Stimulated activated CD4-positive, alpha-beta T cell treated with anti-CD3 and anti-CD28 coated beads, Interleukin-15, amount 100 ng/mL, for 1 hour (primary cell): ENCODE data around the gene KIFAP3.
"Not testable (repeated sequence)": the region's sequence is repeated elsewhere in the genome, so short reads cannot be mapped to it uniquely, and the experiment has no call there.

Source experiments
- DNase-seq, 2 donors: peaks; one replicate each; pipeline ENCODE4 v3.0.0-alpha.2; 2020; ENCODE audit warnings: low read depth in 1 of 2, low spot score in 1 of 2

The KIFAP3 gene

DNA sequence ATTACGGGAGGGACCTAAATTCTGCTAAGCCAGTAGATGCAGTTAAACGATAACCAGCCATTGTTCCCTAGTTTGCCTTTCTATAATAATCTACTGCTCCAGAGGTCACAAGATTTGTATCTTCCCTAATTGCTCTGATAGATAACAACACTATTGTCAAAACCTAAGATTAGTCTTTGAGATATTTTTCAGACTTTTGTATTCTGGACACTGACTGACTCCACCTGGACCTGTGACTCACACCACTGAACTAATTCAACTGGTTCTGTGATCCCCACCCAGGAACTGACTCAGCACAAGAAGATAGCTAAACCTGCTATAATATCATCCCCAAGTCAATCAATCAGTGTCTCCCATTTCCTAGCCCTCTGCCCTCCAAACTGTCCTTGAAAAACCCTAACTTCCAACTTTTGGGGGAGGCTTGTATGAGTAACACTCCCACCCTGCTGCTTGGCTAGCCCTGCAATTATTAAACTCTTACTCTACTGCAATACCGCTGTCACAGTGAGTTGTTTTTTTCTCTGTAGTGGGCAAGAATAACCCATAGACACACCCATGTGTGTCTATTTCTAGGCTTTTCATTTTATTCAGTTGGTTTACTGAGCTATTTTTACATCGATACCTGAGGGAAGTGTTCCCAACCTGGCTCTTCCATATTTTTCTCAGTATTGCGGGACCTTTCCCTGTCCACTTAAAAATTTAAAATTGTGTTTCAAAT is 11.2 kb downstream of the KIFAP3 start:
- no peak for DNase-seq

DNA sequence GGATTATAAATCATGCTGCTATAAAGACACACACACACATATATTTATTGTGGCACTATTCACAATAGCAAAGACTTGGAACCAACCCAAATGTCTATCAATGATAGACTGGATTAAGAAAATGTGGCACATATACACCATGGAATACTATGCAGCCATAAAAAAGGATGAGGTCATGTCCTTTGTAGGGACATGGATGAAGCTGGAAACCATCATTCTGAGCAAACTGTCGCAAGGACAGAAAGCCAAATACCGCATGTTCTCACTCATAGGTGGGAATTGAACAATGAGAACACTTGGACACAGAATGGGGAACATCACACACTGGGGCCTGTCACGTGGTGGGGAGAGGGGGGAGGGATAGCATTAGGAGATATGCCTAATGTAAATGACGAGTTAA is 12.8 kb downstream of the KIFAP3 start:
- not testable (repeated sequence) for DNase-seq

- DNase-seq: not testable (repeated sequence)
Measured at GRCh38 chr1:170060015-170060520, 14.4 kb downstream of the KIFAP3 start.

DNA sequence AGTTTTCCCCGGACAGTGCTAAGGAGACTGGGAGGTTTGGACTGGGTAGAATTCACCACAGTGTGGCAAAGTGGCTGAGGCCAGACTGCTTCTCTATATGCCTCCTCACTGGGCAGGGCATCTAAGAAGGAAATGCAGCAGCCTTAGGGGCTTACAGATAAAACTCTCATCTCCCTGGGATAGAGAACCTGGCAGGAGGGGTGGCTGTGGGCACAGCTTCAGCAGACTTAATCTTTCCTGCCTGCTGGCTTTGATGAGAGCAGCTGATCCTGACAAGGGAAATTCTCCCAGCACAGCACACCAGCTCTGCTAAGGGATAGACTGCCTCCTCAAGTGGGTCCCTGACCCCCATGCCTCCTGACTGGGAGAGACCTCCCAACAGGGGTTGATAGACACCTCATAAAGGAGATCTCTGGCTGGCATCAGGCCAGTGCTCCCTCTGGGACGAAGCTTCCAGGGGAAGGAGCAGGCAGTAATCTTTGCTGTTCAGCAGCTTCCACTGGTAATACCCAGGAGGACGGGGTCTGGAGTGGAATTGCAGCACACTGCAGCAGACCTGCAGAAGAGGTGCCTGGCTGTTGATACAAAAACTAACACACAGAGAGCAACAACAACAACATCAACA is 25.2 kb downstream of the KIFAP3 start:
- DNase-seq: no peak

- no peak for DNase-seq
Measured at GRCh38 chr1:170048515-170048914, 26.0 kb downstream of the KIFAP3 start.

GRCh38 chr1:170044187-170044586 is 30.3 kb downstream of the KIFAP3 start:
- DNase-seq: no peak

DNA sequence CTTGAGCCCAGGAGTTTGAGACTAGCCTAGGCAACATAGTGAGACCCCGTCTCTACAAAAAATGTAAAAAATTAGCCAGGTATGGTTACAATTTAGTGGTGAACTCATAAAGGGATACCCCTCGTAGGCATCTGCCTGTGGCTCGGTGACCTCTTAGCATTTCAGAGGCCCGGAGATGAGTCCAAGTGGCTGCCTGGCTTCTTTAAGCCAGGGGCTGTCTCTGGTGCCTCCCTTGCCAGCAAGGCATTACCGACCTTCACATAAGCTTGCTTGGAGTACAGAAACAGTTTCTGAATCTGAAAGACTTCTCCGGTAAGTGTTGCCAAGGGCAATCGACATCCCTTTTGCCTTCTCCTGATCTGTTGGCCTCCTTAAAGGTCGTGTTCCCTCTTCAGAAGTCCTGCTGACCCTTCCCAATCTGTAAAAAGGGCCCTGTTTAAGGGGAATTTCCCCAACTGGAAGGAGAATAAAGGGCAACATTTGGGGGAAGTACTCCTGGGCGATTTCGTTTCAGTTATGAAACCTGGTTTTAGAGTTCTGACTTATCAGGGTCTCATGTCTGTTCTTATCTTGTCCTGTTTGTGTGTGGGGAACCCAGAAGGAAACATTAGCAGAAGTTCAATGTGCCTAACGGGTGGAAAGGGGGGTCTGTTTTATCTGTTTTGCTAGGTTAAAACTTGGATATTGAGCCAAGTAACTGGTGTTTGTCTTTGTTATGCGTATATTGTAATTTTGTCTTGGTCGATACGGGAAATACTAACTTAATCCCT is 32.9 kb downstream of the KIFAP3 start:
- DNase-seq: no peak

DNA sequence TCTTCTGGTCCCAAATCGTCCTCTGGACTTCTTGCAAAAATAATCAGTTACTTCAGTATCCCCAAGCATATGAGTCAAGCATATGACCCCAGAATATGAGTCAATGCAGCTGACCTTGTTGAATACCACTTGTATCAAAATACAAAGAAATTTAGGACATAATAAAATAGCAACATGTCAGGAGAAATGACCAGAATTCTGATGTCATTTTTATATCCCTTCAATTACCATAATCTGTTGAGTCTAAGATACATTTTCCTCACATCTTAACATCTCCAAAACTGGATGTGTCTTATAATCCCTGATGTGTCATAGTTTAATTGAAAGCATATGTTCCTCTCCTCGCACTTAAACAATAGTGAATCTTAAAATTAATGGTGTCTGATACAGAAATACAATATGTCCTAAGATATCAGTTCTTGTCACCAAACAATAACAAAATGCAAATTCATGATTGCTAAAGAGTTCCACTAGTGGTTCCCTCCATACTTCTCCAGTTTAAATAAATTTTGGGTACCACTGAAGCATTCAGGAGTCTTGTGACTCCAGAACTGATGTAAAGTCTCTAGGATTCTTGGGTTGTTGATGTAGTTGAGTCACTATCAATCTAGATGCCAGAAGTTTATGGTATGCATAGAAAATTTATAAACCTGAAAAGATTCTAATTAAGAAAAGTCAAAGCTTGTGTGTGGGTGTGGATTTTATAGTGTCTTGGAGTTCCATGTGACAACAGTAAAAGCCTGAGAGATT is 41.8 kb downstream of the KIFAP3 start:
- no peak for DNase-seq

GRCh38 chr1:170030212-170030611 is 44.3 kb downstream of the KIFAP3 start:
- DNase-seq: no peak

DNA sequence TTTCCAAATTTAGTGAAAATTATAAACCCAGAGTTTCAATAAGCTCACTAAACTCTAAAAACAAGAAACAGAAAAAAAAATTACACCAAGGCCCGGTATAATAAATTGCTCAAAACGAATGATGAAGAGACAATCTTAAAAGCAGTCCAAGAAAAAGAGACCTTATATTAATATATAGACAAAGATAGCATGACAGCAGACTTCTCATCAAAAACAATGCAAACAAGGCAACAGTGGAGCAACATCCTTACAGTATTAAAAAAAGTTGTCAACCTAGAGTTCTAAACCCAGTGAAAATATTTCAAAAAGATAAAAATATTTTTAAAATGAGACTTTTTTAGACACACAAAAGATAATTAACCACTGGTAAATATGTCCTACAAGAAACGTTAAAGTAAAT is 46.7 kb downstream of the KIFAP3 start:
- no peak for DNase-seq

DNA sequence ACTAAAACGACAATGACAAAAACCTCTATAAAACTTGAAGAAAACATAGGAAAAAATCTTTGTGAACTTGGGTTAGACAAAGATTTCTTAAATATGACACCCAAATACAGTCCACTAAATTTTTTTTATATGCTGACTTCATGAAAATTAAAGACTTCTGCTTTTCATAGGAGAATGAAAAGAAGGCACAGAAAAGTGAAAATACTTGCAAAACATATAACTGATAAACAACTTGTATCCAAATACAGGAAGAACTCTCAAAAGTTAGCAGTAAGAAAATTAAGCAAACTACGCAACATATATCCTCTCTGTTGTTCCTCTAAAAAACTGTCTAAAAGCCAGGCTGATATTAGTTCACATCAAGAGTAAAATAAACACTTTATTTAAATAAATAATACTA is 53.6 kb downstream of the KIFAP3 start:
- DNase-seq: no peak

GRCh38 chr1:170017478-170017877 is 57.0 kb downstream of the KIFAP3 start:
- DNase-seq: no peak

- no peak for DNase-seq
Measured at GRCh38 chr1:170012920-170013319, 61.6 kb downstream of the KIFAP3 start.

DNA sequence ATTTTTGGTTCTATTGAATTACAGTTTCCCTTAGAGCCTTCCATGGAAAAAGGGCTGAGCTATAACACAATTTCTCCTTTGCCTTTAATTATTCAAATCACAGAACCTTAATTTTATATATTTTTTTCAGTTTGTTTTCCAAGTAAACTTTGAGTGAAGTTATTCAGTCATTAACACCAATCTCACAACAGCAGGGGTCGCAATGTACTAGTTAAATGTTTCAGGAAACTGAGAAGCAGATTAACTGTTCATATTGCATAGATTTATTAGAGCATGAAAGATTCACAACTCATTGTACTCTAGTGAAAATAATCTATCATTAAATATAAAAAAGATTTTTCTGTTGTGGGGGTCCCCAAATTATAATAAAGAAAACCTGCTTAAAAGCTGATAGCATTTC is 64.1 kb downstream of the KIFAP3 start:
- no peak for DNase-seq

- DNase-seq: no peak
Measured at GRCh38 chr1:170009551-170009950, 64.9 kb downstream of the KIFAP3 start.

GRCh38 chr1:170008745-170009144 is 65.8 kb downstream of the KIFAP3 start:
- not testable (repeated sequence) for DNase-seq

- DNase-seq: not testable (repeated sequence)
Measured at GRCh38 chr1:170003270-170003835, 71.1 kb downstream of the KIFAP3 start.

- no peak for DNase-seq
Measured at GRCh38 chr1:170001266-170001665, 73.2 kb downstream of the KIFAP3 start.

GRCh38 chr1:169999761-170000160 is 74.7 kb downstream of the KIFAP3 start:
- no peak for DNase-seq

DNA sequence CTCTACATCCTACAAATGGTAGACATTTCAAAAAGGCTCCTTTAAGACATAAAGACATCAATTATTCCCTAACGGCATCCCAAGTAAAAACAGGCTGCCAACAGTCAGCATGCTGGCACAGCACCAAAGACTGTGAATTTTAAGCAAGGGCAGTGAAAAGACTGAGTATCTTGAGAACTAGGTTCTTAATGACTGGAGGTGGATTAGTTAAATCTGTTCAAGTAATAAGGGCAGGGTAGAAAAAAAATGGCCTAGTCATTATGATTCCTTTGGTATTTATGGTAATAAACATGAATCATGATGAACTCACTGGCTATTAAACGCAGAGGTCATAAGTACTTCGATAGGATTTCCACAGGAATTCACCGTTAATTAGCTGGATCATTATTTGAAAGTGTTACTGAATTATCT is 75.2 kb downstream of the KIFAP3 start:
- no peak for DNase-seq

- DNase-seq: no peak
Measured at GRCh38 chr1:169995993-169996392, 78.5 kb downstream of the KIFAP3 start.
